ENCODE data around the gene IGSF9B.
"Not testable (repeated sequence)": the region's sequence is repeated elsewhere in the genome, so short reads cannot be mapped to it uniquely, and the experiment has no call there.

IGSF9B gene

GRCh38 chr11:133956650-133957633 lies at the start of gene IGSF9B:
Gene IGSF9B (minus strand): TSS chr11:133956968. CDS start chr11:133956754, 214 bp downstream.
- peak; percentile 87 for DNase-seq (ENCODE audit: low spot score)

GRCh38 chr11:134004496-134005172 lies 47.9 kb upstream of the IGSF9B start:
- DNase-seq (ENCODE audit: low spot score), result no peak

GRCh38 chr11:134003792-134004495 lies 47.2 kb upstream of the IGSF9B start:
- DNase-seq (ENCODE audit: low spot score), result no peak

GRCh38 chr11:134002819-134003218 lies 46.1 kb upstream of the IGSF9B start:
- DNase-seq (ENCODE audit: low spot score), result not testable (repeated sequence)

- not testable (repeated sequence) for DNase-seq (ENCODE audit: low spot score)
Observed at GRCh38 chr11:134002338-134002737, 45.6 kb upstream of the IGSF9B start.

- DNase-seq (ENCODE audit: low spot score), result no peak
Observed at GRCh38 chr11:134001596-134001995, 44.8 kb upstream of the IGSF9B start.

- DNase-seq (ENCODE audit: low spot score), result no peak
Observed at GRCh38 chr11:134001088-134001487, 44.3 kb upstream of the IGSF9B start.

- DNase-seq (ENCODE audit: low spot score), result no peak
Observed at GRCh38 chr11:133999355-133999754, 42.6 kb upstream of the IGSF9B start.

- DNase-seq (ENCODE audit: low spot score), result no peak
Observed at GRCh38 chr11:133997554-133997953, 40.8 kb upstream of the IGSF9B start.

GRCh38 chr11:133996671-133997070 lies 39.9 kb upstream of the IGSF9B start:
- no peak for DNase-seq (ENCODE audit: low spot score)

- no peak for DNase-seq (ENCODE audit: low spot score)
Observed at GRCh38 chr11:133995066-133995465, 38.3 kb upstream of the IGSF9B start.

- DNase-seq (ENCODE audit: low spot score), result no peak
Observed at GRCh38 chr11:133993921-133994320, 37.2 kb upstream of the IGSF9B start.

- no peak for DNase-seq (ENCODE audit: low spot score)
Observed at GRCh38 chr11:133993107-133993506, 36.3 kb upstream of the IGSF9B start.

- DNase-seq (ENCODE audit: low spot score), result no peak
Observed at GRCh38 chr11:133992121-133992520, 35.4 kb upstream of the IGSF9B start.

GRCh38 chr11:133991101-133991500 lies 34.3 kb upstream of the IGSF9B start:
- DNase-seq (ENCODE audit: low spot score), result no peak

- no peak for DNase-seq (ENCODE audit: low spot score)
Observed at GRCh38 chr11:133990501-133990900, 33.7 kb upstream of the IGSF9B start.

GRCh38 chr11:133988686-133989410 lies 32.1 kb upstream of the IGSF9B start:
- DNase-seq (ENCODE audit: low spot score), result no peak

- DNase-seq (ENCODE audit: low spot score), result no peak
Observed at GRCh38 chr11:133987171-133987570, 30.4 kb upstream of the IGSF9B start.

- no peak for DNase-seq (ENCODE audit: low spot score)
Observed at GRCh38 chr11:133985981-133986944, 29.5 kb upstream of the IGSF9B start.

- no peak for DNase-seq (ENCODE audit: low spot score)
Observed at GRCh38 chr11:133984828-133985227, 28.1 kb upstream of the IGSF9B start.

All from CD4-positive, alpha-beta T cell treated with Interleukin-6 at 100 ng/mL for 8 hours (primary cell).